ENCODE data around the gene FCER1G.
"Not testable (repeated sequence)": the region's sequence is repeated elsewhere in the genome, so short reads cannot be mapped to it uniquely, and the experiment has no call there.

GRCh38 chr1:161255302-161255701 is 40.2 kb downstream of the FCER1G start:
- TF ChIP-seq, protein P1, sequence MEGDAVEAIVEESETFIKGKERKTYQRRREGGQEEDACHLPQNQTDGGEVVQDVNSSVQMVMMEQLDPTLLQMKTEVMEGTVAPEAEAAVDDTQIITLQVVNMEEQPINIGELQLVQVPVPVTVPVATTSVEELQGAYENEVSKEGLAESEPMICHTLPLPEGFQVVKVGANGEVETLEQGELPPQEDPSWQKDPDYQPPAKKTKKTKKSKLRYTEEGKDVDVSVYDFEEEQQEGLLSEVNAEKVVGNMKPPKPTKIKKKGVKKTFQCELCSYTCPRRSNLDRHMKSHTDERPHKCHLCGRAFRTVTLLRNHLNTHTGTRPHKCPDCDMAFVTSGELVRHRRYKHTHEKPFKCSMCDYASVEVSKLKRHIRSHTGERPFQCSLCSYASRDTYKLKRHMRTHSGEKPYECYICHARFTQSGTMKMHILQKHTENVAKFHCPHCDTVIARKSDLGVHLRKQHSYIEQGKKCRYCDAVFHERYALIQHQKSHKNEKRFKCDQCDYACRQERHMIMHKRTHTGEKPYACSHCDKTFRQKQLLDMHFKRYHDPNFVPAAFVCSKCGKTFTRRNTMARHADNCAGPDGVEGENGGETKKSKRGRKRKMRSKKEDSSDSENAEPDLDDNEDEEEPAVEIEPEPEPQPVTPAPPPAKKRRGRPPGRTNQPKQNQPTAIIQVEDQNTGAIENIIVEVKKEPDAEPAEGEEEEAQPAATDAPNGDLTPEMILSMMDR (IDR thresholded peaks at IDR 0.05; ENCODE audit: low read depth, low read length): not testable (repeated sequence)
- not testable (repeated sequence) for TF ChIP-seq POLR2A (IDR thresholded peaks at IDR 0.05; ENCODE audit: extremely low read depth, insufficient read length)
